Measurements from ENCODE around the gene PCDH18. TPM values are rescaled to one million over a fixed set of nuclear protein-coding genes. Genes with fewer than 3 reads are reported as not detected.
"Not testable (repeated sequence)": the region's sequence is repeated elsewhere in the genome, so short reads cannot be mapped to it uniquely, and the experiment has no call there.

Gene PCDH18
- 0.10 TPM for total RNA-seq

GRCh38 chr4:137531986-137532868, at the start of gene PCDH18:
TSS of gene PCDH18 (minus strand) at chr4:137532494. CDS start at chr4:137532088, 406 bp downstream.
- Histone ChIP-seq H3K4me1 (ENCODE audit: insufficient read depth, low read length) (no peaks in the 10 kb centered on the region), H3K4me3 (ENCODE audit: low read length) (no peak within 1 kb of the TSS), H3K9me3 (ENCODE audit: low read depth, low read length) (no peaks in the 10 kb centered on the region), H3K27me3 (ENCODE audit: insufficient read depth, low read length) (no peaks in the 10 kb centered on the region)

GRCh38 chr4:137576446-137576845, 44.2 kb upstream of the PCDH18 start:
- no peak overlapping the region for H3K4me3 ChIP-seq (ENCODE audit: low read length)
- no peaks in the 10 kb centered on the region for H3K4me1 ChIP-seq (ENCODE audit: insufficient read depth, low read length)
- no peaks in the 10 kb centered on the region for H3K27me3 ChIP-seq (ENCODE audit: insufficient read depth, low read length)
- no peaks in the 10 kb centered on the region for H3K9me3 ChIP-seq (ENCODE audit: low read depth, low read length)

- H3K9me3 ChIP-seq (ENCODE audit: low read depth, low read length): no peaks in the 10 kb centered on the region
- H3K4me3 ChIP-seq (ENCODE audit: low read length): no peak overlapping the region
- no peaks in the 10 kb centered on the region for H3K4me1 ChIP-seq (ENCODE audit: insufficient read depth, low read length)
- H3K27me3 ChIP-seq (ENCODE audit: insufficient read depth, low read length): no peaks in the 10 kb centered on the region
Observed at GRCh38 chr4:137572647-137573046, 40.4 kb upstream of the PCDH18 start.

- H3K9me3 ChIP-seq (ENCODE audit: low read depth, low read length): no peaks in the 10 kb centered on the region
- no peaks in the 10 kb centered on the region for H3K27me3 ChIP-seq (ENCODE audit: insufficient read depth, low read length)
Observed at GRCh38 chr4:137572163-137572562, 39.9 kb upstream of the PCDH18 start.

DNA sequence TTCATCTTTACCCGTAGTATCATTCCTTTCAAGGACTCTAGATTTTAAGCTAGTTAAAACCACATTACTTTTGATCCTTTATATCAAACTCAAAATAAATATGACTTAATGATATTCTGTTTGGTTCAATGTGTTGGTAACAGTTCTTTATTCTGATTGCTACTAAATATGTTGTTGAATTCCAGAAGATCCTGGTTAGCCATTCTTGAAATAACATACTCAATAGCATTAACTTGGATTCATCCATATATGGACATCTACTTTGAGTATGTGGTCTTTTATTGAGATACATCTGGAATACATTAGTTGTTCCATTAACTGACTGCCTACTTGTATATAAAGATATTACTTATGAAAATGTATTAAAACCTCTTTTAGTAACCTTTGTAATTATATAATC, 27.5 kb upstream of the PCDH18 start:
- H3K4me1 ChIP-seq (ENCODE audit: insufficient read depth, low read length): no peaks in the 10 kb centered on the region
- no peak overlapping the region for H3K4me3 ChIP-seq (ENCODE audit: low read length)
- no peaks in the 10 kb centered on the region for H3K27me3 ChIP-seq (ENCODE audit: insufficient read depth, low read length)
- H3K9me3 ChIP-seq (ENCODE audit: low read depth, low read length): no peaks in the 10 kb centered on the region

More at GRCh38 chr4:137572163-137572562, 39.9 kb upstream of the PCDH18 start:
- Histone ChIP-seq H3K4me1 (ENCODE audit: insufficient read depth, low read length) (no peaks in the 10 kb centered on the region), H3K4me3 (ENCODE audit: low read length) (no peak overlapping the region)

DNA sequence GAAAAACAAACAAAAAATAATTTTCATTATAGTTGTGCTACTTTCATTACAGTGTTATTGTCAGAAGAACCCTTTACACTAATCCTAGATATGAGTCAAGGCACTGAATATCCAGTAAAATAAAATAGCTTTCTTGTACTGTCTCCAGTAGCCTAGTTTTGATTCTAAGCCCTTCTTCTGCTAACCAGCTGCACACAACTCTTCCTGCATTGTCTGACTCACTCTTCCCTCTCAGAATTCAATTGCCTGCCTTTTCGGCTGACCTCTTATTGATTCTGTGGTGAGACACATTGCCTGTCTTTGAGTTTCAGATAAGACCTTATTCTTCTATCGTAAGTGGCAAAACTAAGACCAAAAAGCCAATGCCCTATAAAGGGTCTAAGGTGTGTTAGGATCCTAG, 26.7 kb upstream of the PCDH18 start:
- H3K4me1 ChIP-seq (ENCODE audit: insufficient read depth, low read length): no peaks in the 10 kb centered on the region

DNA sequence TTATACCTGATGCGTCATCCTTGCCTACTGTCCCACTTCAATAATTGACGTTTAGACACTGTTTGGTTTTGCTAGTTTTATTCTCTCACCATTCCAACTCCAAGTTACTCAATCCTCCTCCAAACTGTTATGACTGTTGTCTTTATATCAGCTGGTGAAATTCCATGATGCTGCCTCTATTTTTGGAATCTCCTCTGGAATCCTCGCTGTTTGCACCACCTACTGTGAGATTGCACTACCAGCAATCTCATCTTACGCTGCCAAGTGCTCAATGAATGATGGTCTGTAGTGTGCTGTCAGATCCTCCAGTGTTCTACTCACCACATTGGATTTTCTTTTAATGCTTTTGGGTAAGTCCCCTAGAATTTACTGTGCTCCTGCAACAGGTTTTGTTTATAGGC, 13.2 kb upstream of the PCDH18 start:
- Histone ChIP-seq H3K4me1 (ENCODE audit: insufficient read depth, low read length) (no peaks in the 10 kb centered on the region), H3K4me3 (ENCODE audit: low read length) (no peak overlapping the region), H3K9me3 (ENCODE audit: low read depth, low read length) (no peaks in the 10 kb centered on the region), H3K27me3 (ENCODE audit: insufficient read depth, low read length) (no peaks in the 10 kb centered on the region)

More for the DNA sequence above, 26.7 kb upstream of the PCDH18 start:
- H3K9me3 ChIP-seq (ENCODE audit: low read depth, low read length): no peaks in the 10 kb centered on the region
- no peaks in the 10 kb centered on the region for H3K27me3 ChIP-seq (ENCODE audit: insufficient read depth, low read length)
- no peak overlapping the region for H3K4me3 ChIP-seq (ENCODE audit: low read length)

- no peak overlapping the region for H3K4me3 ChIP-seq (ENCODE audit: low read length)
- no peaks in the 10 kb centered on the region for H3K27me3 ChIP-seq (ENCODE audit: insufficient read depth, low read length)
- no peaks in the 10 kb centered on the region for H3K9me3 ChIP-seq (ENCODE audit: low read depth, low read length)
- no peaks in the 10 kb centered on the region for H3K4me1 ChIP-seq (ENCODE audit: insufficient read depth, low read length)
Observed at GRCh38 chr4:137543648-137544047, 11.4 kb upstream of the PCDH18 start.

DNA sequence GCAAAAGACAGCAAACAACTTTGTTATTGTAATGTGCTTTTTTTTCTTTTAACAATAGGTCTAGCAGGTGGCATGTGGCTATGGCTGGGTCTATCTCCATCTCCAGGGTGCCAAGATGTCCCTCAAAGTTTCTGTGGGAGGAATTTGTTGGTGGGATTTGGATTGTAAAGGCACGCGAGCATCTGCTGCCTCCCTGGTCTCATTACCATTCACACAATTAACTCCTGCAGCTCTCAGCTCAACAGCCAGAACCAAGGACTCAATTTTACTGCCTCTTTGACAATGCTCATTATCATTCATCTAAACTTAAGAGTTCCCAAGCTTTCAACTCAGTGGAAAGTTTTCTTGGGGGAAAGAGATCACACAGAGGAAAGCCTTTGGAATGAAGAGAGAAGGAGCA, 10.9 kb upstream of the PCDH18 start:
- Histone ChIP-seq H3K27me3 (ENCODE audit: insufficient read depth, low read length) (no peaks in the 10 kb centered on the region), H3K4me1 (ENCODE audit: insufficient read depth, low read length) (no peaks in the 10 kb centered on the region), H3K4me3 (ENCODE audit: low read length) (no peak overlapping the region), H3K9me3 (ENCODE audit: low read depth, low read length) (no peaks in the 10 kb centered on the region)

DNA sequence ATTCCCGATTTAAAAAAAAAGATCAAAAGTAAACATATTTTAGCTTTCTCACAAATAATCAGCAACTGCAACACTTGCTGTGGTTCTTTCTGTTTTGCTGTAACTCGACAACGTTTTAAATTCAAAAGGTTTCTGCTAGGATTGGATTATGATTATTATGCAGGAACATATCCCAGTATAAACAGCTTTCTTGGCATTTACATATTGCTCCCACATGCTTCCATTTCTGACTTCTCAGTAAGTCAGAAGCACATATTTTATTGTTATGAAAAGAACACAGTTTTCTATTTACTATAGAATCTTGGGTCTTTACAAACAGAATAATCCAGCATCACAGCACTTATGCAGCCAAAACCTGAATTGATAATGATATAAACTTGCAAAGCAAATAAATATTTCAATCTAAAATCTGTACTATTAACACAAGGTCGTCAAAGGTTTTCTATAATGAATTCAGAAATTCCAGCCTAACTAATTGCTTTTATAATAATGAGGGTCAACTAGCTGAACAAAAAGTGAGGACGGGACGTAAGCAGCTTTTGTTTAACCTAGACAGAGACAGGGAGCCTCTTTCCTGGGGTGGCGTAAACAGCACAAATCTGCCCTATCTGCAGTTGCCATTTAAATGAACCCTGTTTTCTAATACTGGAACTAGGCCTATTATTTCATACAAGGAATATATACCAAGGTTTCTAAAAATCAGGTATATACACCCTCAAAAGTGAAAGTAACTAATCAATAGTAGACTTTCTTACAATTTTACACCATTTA, 9.8 kb upstream of the PCDH18 start:
- H3K4me1 ChIP-seq (ENCODE audit: insufficient read depth, low read length): no peaks in the 10 kb centered on the region
- H3K27me3 ChIP-seq (ENCODE audit: insufficient read depth, low read length): no peaks in the 10 kb centered on the region
- no peak overlapping the region for H3K4me3 ChIP-seq (ENCODE audit: low read length)
- no peaks in the 10 kb centered on the region for H3K9me3 ChIP-seq (ENCODE audit: low read depth, low read length)

- Histone ChIP-seq H3K9me3 (ENCODE audit: low read depth, low read length) (no peaks in the 10 kb centered on the region), H3K4me1 (ENCODE audit: insufficient read depth, low read length) (no peaks in the 10 kb centered on the region), H3K27me3 (ENCODE audit: insufficient read depth, low read length) (no peaks in the 10 kb centered on the region), H3K4me3 (ENCODE audit: low read length) (no peak overlapping the region)
Observed at GRCh38 chr4:137541181-137541580, 8.9 kb upstream of the PCDH18 start.

GRCh38 chr4:137540356-137540755, 8.1 kb upstream of the PCDH18 start:
- H3K4me3 ChIP-seq (ENCODE audit: low read length): no peak overlapping the region
- no peaks in the 10 kb centered on the region for H3K9me3 ChIP-seq (ENCODE audit: low read depth, low read length)
- no peaks in the 10 kb centered on the region for H3K4me1 ChIP-seq (ENCODE audit: insufficient read depth, low read length)
- no peaks in the 10 kb centered on the region for H3K27me3 ChIP-seq (ENCODE audit: insufficient read depth, low read length)

GRCh38 chr4:137538526-137538925, 6.2 kb upstream of the PCDH18 start:
- no peaks in the 10 kb centered on the region for H3K9me3 ChIP-seq (ENCODE audit: low read depth, low read length)
- H3K4me3 ChIP-seq (ENCODE audit: low read length): no peak overlapping the region
- no peaks in the 10 kb centered on the region for H3K27me3 ChIP-seq (ENCODE audit: insufficient read depth, low read length)
- no peaks in the 10 kb centered on the region for H3K4me1 ChIP-seq (ENCODE audit: insufficient read depth, low read length)

- H3K9me3 ChIP-seq (ENCODE audit: low read depth, low read length); H3K4me1 ChIP-seq (ENCODE audit: insufficient read depth, low read length); H3K27me3 ChIP-seq (ENCODE audit: insufficient read depth, low read length); H3K4me3 ChIP-seq (ENCODE audit: low read length): not testable (repeated sequence)
Observed at GRCh38 chr4:137537807-137538206, 5.5 kb upstream of the PCDH18 start.

DNA sequence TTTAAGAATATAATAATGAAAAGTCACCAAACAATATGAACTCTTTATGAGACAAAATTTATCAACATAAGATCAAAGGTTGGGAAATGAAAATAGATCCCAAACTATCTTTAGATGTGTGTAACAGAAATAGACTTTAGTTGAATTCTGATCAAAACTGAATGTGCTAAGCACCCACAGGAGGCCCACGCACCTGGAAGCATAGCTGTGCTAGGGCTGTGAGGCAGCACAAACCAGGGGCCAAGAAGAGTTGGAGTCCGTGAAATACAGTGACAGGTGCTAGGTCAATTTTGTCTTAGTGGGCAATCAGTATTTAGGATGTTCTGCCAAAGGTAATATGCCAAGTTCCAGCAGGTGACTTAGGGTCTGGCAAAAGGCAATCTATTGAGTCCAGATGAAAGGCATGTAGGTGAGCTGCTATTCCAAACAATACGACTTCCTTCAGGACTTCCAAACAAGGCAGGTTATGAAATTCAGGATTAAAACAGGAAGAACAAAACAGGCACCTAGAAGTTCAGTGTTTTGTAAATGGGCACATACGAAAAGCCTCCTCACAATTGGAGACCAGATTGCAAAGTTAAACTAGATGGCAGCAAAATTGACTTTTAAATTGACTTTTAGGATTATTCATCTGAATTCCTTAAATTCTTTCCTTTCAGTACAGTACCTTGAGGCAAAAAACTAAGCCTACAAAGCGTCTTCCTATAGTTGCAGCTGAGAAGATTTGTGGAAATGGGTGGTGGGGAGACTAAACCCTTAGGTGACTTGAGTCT, 4.7 kb upstream of the PCDH18 start:
- Histone ChIP-seq H3K27me3 (ENCODE audit: insufficient read depth, low read length) (no peaks in the 10 kb centered on the region), H3K4me3 (ENCODE audit: low read length) (no peak overlapping the region), H3K4me1 (ENCODE audit: insufficient read depth, low read length) (no peaks in the 10 kb centered on the region), H3K9me3 (ENCODE audit: low read depth, low read length) (no peaks in the 10 kb centered on the region)
